MM.1S (cell line): Measurements from ENCODE around the gene TRPM8.

Experiments
- CTCF ChIP-seq: fragments of 300-600 bp; sonication (generic); IDR thresholded peaks from 2 replicates; pipeline ENCODE4 v1.5.1; 2016; ENCODE audit warnings: antibody characterized with exemption, low read length, mixed read lengths
- EZH2 ChIP-seq: fragments of 300-600 bp; sonication (generic); optimal IDR thresholded peaks from 2 replicates; pipeline ENCODE3; 2017; ENCODE audit warnings: low read depth, mild to moderate bottlenecking, antibody characterized with exemption, low read length, mixed read lengths
- EZH2phosphoT487 ChIP-seq: fragments of 300-600 bp; sonication (generic); IDR thresholded peaks from 2 replicates; pipeline ENCODE4 v1.6.1; 2018; ENCODE audit warnings: antibody characterized with exemption, low read length

- TF ChIP-seq EZH2, result no peak
- no peak for TF ChIP-seq CTCF
- no peak for TF ChIP-seq EZH2phosphoT487
Observed at GRCh38 chr2:234044157-234044556, 127.0 kb downstream of the TRPM8 start.
